CD4-positive, alpha-beta T cell treated with Interleukin-6 for 4 hours (primary cell): Measurements from ENCODE around the gene CREB5.

Source experiments
- DNase-seq: peaks from one replicate; pipeline ENCODE4 v3.0.0-alpha.2; 2020; ENCODE audit warnings: mixed read lengths

Gene CREB5

GRCh38 chr7:28481091-28481926 lies 69.0 kb downstream of the CREB5 start:
- no peak for DNase-seq

GRCh38 chr7:28483112-28483511 lies 70.8 kb downstream of the CREB5 start:
- no peak for DNase-seq

- no peak for DNase-seq
Observed at GRCh38 chr7:28483908-28484605, 71.7 kb downstream of the CREB5 start.

- no peak for DNase-seq
Observed at GRCh38 chr7:28484606-28484935, 72.3 kb downstream of the CREB5 start.

- DNase-seq: no peak
Observed at GRCh38 chr7:28487487-28487886, 75.2 kb downstream of the CREB5 start.

GRCh38 chr7:28488061-28488791 lies 75.9 kb downstream of the CREB5 start:
- no peak for DNase-seq

GRCh38 chr7:28490831-28491230 lies 78.5 kb downstream of the CREB5 start:
- no peak for DNase-seq

GRCh38 chr7:28493477-28493876 lies 81.2 kb downstream of the CREB5 start:
- DNase-seq: no peak

- no peak for DNase-seq
Observed at GRCh38 chr7:28497009-28497408, 84.7 kb downstream of the CREB5 start.

- DNase-seq: no peak
Observed at GRCh38 chr7:28498636-28499035, 86.3 kb downstream of the CREB5 start.

GRCh38 chr7:28500138-28500537 lies 87.8 kb downstream of the CREB5 start:
- DNase-seq: no peak

- no peak for DNase-seq
Observed at GRCh38 chr7:28502408-28502807, 90.1 kb downstream of the CREB5 start.

GRCh38 chr7:28503396-28503795 lies 91.1 kb downstream of the CREB5 start:
- DNase-seq: no peak

GRCh38 chr7:28505014-28505413 lies 92.7 kb downstream of the CREB5 start:
- DNase-seq: no peak

GRCh38 chr7:28505867-28506266 lies 93.5 kb downstream of the CREB5 start:
- DNase-seq: no peak

GRCh38 chr7:28507525-28508282 lies 95.4 kb downstream of the CREB5 start:
- no peak for DNase-seq

GRCh38 chr7:28509251-28510025 lies 97.1 kb downstream of the CREB5 start:
- no peak for DNase-seq

GRCh38 chr7:28510026-28510369 lies 97.7 kb downstream of the CREB5 start:
- DNase-seq: no peak

- DNase-seq: no peak
Observed at GRCh38 chr7:28512668-28513440, 100.5 kb downstream of the CREB5 start.

GRCh38 chr7:28516390-28517172 lies 104.3 kb downstream of the CREB5 start:
- DNase-seq: no peak

- DNase-seq: no peak
Observed at GRCh38 chr7:28517206-28517605, 104.9 kb downstream of the CREB5 start.
